WTC11 (cell line): ENCODE measurements around the gene ZNF835.

ENCODE experiments used
- NR3C1 ChIP-seq: sonication (generic); formaldehyde crosslinking; conservative IDR thresholded peaks from 2 replicates; pipeline ENCODE4 v1.8.1; 2023; ENCODE audit warnings: low read depth, mild to moderate bottlenecking, missing genetic modification reagents
- ZNF121 ChIP-seq: sonication (generic); formaldehyde crosslinking; IDR thresholded peaks from 2 replicates; pipeline ENCODE4 v1.8.0; 2023; ENCODE audit warnings: missing genetic modification reagents
- TF ChIP-seq, protein P1 (sequence below): fragments of 200-600 bp; IDR thresholded peaks from 2 replicates; pipeline ENCODE4 v1.8.0; 2022; ENCODE audit warnings: antibody characterized with exemption
- TF ChIP-seq, protein P2 (sequence below): sonication (generic); formaldehyde crosslinking; IDR thresholded peaks from 2 replicates; pipeline ENCODE4 v1.8.1; 2023; ENCODE audit warnings: mild to moderate bottlenecking, missing genetic modification reagents
- TF ChIP-seq, protein P3 (sequence below): sonication (generic); formaldehyde crosslinking; IDR thresholded peaks from 2 replicates; pipeline ENCODE4 v1.8.0; 2022; ENCODE audit warnings: mild to moderate bottlenecking, missing genetic modification reagents
- TF ChIP-seq, protein P4 (sequence below): sonication (generic); formaldehyde crosslinking; IDR thresholded peaks from 2 replicates; pipeline ENCODE4 v1.8.0; 2022; ENCODE audit warnings: mild to moderate bottlenecking, missing genetic modification reagents
- TF ChIP-seq, protein P5 (sequence below): sonication (generic); formaldehyde crosslinking; IDR thresholded peaks from 2 replicates; pipeline ENCODE4 v1.8.0; 2023; ENCODE audit warnings: missing genetic modification reagents

DNA sequence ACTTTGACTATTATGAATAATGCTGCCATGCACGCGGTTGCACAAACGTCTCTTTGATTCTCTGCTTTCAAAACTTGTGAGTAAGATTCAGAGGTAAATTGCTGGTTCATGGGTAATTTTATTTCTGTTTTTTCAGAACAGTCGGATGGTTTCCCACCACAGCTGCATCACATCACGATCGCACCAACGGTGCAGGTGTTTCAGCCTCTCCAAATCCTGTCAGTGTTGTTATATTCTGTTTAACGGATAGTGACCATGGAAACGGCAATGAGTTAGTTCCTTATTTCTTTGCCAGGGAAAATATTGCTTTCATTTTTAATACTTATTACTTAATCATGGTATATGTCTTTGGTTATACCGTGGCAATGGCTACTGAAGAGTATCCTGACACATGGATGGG is 19.1 kb upstream of the ZNF835 start:
- TF ChIP-seq, protein P1, sequence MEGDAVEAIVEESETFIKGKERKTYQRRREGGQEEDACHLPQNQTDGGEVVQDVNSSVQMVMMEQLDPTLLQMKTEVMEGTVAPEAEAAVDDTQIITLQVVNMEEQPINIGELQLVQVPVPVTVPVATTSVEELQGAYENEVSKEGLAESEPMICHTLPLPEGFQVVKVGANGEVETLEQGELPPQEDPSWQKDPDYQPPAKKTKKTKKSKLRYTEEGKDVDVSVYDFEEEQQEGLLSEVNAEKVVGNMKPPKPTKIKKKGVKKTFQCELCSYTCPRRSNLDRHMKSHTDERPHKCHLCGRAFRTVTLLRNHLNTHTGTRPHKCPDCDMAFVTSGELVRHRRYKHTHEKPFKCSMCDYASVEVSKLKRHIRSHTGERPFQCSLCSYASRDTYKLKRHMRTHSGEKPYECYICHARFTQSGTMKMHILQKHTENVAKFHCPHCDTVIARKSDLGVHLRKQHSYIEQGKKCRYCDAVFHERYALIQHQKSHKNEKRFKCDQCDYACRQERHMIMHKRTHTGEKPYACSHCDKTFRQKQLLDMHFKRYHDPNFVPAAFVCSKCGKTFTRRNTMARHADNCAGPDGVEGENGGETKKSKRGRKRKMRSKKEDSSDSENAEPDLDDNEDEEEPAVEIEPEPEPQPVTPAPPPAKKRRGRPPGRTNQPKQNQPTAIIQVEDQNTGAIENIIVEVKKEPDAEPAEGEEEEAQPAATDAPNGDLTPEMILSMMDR = no peak
- TF ChIP-seq NR3C1 (no peak), ZNF121 (CRISPR knock-in tag) (no peak)
- TF ChIP-seq, protein P2, sequence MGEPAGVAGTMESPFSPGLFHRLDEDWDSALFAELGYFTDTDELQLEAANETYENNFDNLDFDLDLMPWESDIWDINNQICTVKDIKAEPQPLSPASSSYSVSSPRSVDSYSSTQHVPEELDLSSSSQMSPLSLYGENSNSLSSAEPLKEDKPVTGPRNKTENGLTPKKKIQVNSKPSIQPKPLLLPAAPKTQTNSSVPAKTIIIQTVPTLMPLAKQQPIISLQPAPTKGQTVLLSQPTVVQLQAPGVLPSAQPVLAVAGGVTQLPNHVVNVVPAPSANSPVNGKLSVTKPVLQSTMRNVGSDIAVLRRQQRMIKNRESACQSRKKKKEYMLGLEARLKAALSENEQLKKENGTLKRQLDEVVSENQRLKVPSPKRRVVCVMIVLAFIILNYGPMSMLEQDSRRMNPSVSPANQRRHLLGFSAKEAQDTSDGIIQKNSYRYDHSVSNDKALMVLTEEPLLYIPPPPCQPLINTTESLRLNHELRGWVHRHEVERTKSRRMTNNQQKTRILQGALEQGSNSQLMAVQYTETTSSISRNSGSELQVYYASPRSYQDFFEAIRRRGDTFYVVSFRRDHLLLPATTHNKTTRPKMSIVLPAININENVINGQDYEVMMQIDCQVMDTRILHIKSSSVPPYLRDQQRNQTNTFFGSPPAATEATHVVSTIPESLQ (CRISPR knock-in tag) = no peak
- TF ChIP-seq, protein P3, sequence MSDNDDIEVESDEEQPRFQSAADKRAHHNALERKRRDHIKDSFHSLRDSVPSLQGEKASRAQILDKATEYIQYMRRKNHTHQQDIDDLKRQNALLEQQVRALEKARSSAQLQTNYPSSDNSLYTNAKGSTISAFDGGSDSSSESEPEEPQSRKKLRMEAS (CRISPR knock-in tag) = no peak
- TF ChIP-seq, protein P4, sequence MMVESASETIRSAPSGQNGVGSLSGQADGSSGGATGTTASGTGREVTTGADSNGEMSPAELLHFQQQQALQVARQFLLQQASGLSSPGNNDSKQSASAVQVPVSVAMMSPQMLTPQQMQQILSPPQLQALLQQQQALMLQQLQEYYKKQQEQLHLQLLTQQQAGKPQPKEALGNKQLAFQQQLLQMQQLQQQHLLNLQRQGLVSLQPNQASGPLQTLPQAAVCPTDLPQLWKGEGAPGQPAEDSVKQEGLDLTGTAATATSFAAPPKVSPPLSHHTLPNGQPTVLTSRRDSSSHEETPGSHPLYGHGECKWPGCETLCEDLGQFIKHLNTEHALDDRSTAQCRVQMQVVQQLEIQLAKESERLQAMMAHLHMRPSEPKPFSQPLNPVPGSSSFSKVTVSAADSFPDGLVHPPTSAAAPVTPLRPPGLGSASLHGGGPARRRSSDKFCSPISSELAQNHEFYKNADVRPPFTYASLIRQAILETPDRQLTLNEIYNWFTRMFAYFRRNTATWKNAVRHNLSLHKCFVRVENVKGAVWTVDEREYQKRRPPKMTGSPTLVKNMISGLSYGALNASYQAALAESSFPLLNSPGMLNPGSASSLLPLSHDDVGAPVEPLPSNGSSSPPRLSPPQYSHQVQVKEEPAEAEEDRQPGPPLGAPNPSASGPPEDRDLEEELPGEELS = no peak
- TF ChIP-seq, protein P5, sequence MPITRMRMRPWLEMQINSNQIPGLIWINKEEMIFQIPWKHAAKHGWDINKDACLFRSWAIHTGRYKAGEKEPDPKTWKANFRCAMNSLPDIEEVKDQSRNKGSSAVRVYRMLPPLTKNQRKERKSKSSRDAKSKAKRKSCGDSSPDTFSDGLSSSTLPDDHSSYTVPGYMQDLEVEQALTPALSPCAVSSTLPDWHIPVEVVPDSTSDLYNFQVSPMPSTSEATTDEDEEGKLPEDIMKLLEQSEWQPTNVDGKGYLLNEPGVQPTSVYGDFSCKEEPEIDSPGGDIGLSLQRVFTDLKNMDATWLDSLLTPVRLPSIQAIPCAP (CRISPR knock-in tag) = no peak
